Suprapubic skin (tissue), 3 donors: Measurements from ENCODE around the gene RPL35.

ENCODE experiments used
- CTCF ChIP-seq, 2 donors: fragments of 200-600 bp in 1 of 2; fragments of 450-650 bp in 1 of 2; sonication (generic) in 1 of 2; IDR thresholded peaks; one replicate each; pipeline ENCODE4 v1.5.1; 2016 to 2019; ENCODE audit warnings: antibody characterized with exemption in 2 of 2, mild to moderate bottlenecking in 1 of 2, moderate library complexity in 1 of 2
- EP300 ChIP-seq: sonication (generic); formaldehyde crosslinking; IDR thresholded peaks from one replicate; pipeline ENCODE4 v1.6.1; 2017; ENCODE audit warnings: antibody characterized with exemption
- POLR2A ChIP-seq, 2 donors: fragments of 450-650 bp; IDR thresholded peaks; one replicate each; pipeline ENCODE4 v1.6.1; 2017; ENCODE audit warnings: antibody characterized with exemption in 2 of 2, mild to moderate bottlenecking in 2 of 2, moderate library complexity in 2 of 2

- no peak for TF ChIP-seq POLR2A (IDR thresholded peaks at IDR 0.05)
- no peak for TF ChIP-seq CTCF (IDR thresholded peaks at IDR 0.05)
- no peak for TF ChIP-seq EP300
Measured at GRCh38 chr9:124814164-124814535, 47.6 kb downstream of the RPL35 start.
